KOPT-K1 (cell line): Measurements from ENCODE around the gene MRPS2.
A peak's percentile ranks its signal among the peaks of the same experiment; 100 is the strongest.
"Not testable (repeated sequence)": the region's sequence is repeated elsewhere in the genome, so short reads cannot be mapped to it uniquely, and the experiment has no call there.

Experiments
- H3K27ac ChIP-seq: fragments of 200-600 bp; sonication (generic); 2 replicates; pipeline ENCODE4 v1.5.1; 2016; ENCODE audit warnings: antibody characterized with exemption, mild to moderate bottlenecking, low read depth, low read length; ENCODE audit not compliant: poor library complexity, severe bottlenecking
- H3K36me3 ChIP-seq: fragments of 200-600 bp; sonication (generic); 2 replicates; pipeline ENCODE4 v1.5.1; 2017; ENCODE audit warnings: antibody characterized with exemption, mild to moderate bottlenecking, low read length, moderate library complexity; ENCODE audit not compliant: insufficient read depth
- H3K9me3 ChIP-seq: fragments of 200-600 bp; sonication (generic); 2 replicates; pipeline ENCODE4 v1.5.1; 2017; ENCODE audit warnings: antibody characterized with exemption, low read length, mild to moderate bottlenecking; ENCODE audit not compliant: insufficient read depth, poor library complexity, severe bottlenecking

MRPS2 gene

DNA sequence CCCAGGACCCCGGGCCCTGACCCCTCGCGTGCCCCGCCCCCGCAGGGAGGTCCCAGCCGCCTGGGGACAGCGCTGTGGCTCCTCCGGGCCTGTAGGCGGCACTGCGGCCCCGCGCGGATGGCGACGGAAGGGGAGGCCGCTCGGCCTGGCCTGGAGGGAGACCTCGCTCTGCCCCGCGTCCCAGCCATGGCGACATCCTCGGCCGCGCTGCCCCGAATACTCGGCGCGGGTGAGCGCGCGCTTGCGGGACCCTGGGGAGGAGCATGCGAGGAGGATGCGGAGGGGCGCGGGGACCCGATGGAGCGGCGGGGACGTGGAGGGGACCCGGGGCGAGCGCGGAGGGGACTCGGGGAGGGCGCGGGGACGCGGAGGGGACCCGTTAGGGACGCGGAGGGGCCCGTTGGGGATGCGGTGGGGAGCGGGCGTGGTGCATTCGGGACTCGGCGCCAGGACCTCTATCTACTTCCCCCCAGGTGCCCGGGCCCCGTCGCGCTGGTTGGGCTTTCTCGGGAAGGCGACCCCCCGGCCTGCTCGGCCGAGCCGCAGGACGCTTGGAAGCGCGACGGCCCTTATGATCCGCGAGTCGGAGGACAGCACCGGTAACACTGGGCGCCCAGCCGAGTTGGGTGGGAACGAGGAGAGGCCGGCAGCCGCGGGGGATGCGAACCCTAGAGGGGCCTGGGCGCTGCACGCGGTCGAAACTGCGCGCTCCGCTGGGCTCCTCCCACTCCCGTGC lies at the start of gene MRPS2:
MRPS2 (plus strand) TSS at position 158 of the 736 bp plus-strand sequence; CDS start at position 187, 29 bp downstream.
- H3K9me3 ChIP-seq, result no peaks in the 10 kb centered on the region
- H3K27ac ChIP-seq, result peak within 1 kb of the TSS; percentile 76
- H3K36me3 ChIP-seq, result peaks cover 37% of the 10 kb centered on the region

DNA sequence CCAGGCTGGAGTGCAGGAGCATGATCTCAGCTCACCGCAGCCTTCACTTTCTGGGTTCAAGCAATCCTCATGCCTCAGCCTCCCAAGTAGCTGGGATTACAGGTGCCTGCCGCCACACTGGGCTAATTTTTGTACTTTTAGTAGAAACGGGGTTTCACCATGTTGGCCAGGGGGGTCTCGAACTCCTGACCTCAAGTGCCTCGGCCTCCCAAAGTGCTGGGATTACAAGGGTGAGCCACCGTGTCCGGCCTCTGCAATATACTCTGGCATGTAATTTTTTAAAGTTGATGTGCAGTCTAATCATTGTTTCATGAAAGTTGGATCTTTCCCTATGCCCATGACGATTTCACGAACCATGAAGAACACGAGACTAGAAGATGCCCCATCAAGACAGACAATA lies 49.5 kb upstream of the MRPS2 start:
- Histone ChIP-seq H3K36me3 (no peaks in the 10 kb centered on the region), H3K27ac (no peak overlapping the region), H3K9me3 (no peaks in the 10 kb centered on the region)

DNA sequence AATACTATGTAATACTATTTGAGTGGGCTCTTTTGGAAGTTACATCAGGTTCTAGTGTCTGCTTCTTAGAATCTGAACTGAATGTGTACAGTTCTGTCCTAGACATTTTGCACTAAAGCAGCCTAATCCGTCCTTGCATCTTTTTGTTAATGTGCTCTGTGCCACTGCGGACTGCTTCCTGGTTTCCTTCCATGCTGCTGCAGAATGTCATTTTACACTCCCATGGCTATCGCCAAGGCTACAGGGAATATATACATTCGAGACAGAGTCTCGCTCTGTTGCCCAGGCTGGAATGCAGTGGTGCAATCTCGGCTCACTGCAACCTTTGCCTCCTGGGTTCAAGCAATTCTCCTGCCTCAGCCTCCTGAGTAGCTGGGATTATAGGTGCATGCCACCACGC lies 48.6 kb upstream of the MRPS2 start:
- not testable (repeated sequence) for H3K27ac ChIP-seq, H3K36me3 ChIP-seq, H3K9me3 ChIP-seq

GRCh38 chr9:135454737-135455136 lies 45.7 kb upstream of the MRPS2 start:
- H3K36me3 ChIP-seq, result no peaks in the 10 kb centered on the region
- H3K27ac ChIP-seq, result no peak overlapping the region
- no peaks in the 10 kb centered on the region for H3K9me3 ChIP-seq

DNA sequence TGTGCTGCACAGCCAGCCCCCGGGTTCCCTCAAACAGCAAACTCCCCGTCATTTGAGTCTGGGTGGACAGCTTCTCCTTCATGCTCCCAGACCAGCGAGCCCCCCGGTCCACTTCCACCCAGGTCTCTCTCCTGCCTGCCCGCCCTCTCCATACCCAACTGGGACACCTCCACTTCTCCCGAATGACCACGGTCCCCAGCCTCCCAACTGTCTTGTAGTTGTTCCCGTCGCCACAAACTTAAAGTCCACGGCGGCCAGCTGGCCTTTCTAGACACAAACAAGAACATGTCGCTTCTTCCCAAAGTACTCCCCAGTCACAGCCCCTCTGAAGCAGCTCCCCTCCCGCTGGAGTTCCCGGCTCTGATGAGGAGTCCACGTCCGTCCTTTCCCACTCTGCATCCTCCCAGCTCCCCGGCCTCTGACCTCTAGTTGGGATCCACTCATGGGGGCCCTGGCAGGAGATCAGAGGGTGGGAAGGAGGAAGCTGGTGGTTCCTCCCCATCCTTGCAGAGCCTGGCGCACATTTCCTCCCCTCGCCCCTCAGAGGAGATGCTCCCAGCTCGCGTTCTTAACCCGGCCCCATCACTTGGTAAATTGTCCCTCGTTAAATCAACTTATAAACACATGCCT lies 45.0 kb upstream of the MRPS2 start:
- no peaks in the 10 kb centered on the region for H3K36me3 ChIP-seq
- H3K27ac ChIP-seq, result no peak overlapping the region
- H3K9me3 ChIP-seq, result no peaks in the 10 kb centered on the region

GRCh38 chr9:135456436-135457104 lies 43.9 kb upstream of the MRPS2 start:
- no peaks in the 10 kb centered on the region for H3K9me3 ChIP-seq
- no peaks in the 10 kb centered on the region for H3K36me3 ChIP-seq
- no peak overlapping the region for H3K27ac ChIP-seq

- H3K27ac ChIP-seq, H3K36me3 ChIP-seq, H3K9me3 ChIP-seq: not testable (repeated sequence)
These were observed 42.0 kb upstream of the MRPS2 start for GRCh38 chr9:135458478-135458877.

- H3K36me3 ChIP-seq, result no peaks in the 10 kb centered on the region
- H3K9me3 ChIP-seq, result no peaks in the 10 kb centered on the region
- H3K27ac ChIP-seq, result no peak overlapping the region
These were observed 38.5 kb upstream of the MRPS2 start for GRCh38 chr9:135461936-135462335.

- Histone ChIP-seq H3K36me3 (no peaks in the 10 kb centered on the region), H3K27ac (no peak overlapping the region)
These were observed 37.3 kb upstream of the MRPS2 start for GRCh38 chr9:135463140-135463539.

GRCh38 chr9:135464181-135464580 lies 36.3 kb upstream of the MRPS2 start:
- H3K9me3 ChIP-seq, result no peaks in the 10 kb centered on the region
- no peaks in the 10 kb centered on the region for H3K36me3 ChIP-seq
- H3K27ac ChIP-seq, result no peak overlapping the region

More at GRCh38 chr9:135463140-135463539, 37.3 kb upstream of the MRPS2 start:
- no peaks in the 10 kb centered on the region for H3K9me3 ChIP-seq

- Histone ChIP-seq H3K27ac (no peak overlapping the region), H3K9me3 (no peaks in the 10 kb centered on the region)
These were observed 31.5 kb upstream of the MRPS2 start for GRCh38 chr9:135468854-135469521.

GRCh38 chr9:135471791-135472640 lies 28.5 kb upstream of the MRPS2 start:
- Histone ChIP-seq H3K27ac (no peak overlapping the region), H3K9me3 (no peaks in the 10 kb centered on the region), H3K36me3 (no peaks in the 10 kb centered on the region)

More at GRCh38 chr9:135468854-135469521, 31.5 kb upstream of the MRPS2 start:
- H3K36me3 ChIP-seq, result no peaks in the 10 kb centered on the region

- Histone ChIP-seq H3K9me3 (no peaks in the 10 kb centered on the region), H3K27ac (no peak overlapping the region)
These were observed 26.4 kb upstream of the MRPS2 start for GRCh38 chr9:135473972-135474543.

GRCh38 chr9:135474915-135475314 lies 25.6 kb upstream of the MRPS2 start:
- no peak overlapping the region for H3K27ac ChIP-seq
- H3K36me3 ChIP-seq, result no peaks in the 10 kb centered on the region
- no peaks in the 10 kb centered on the region for H3K9me3 ChIP-seq

More at GRCh38 chr9:135473972-135474543, 26.4 kb upstream of the MRPS2 start:
- H3K36me3 ChIP-seq, result no peaks in the 10 kb centered on the region
